Nephron progenitor cell (in vitro differentiated cells): ENCODE measurements around the gene POLRMT.
"Not testable (repeated sequence)": the region's sequence is repeated elsewhere in the genome, so short reads cannot be mapped to it uniquely, and the experiment has no call there.

Experiments
- DNase-seq: peaks from one replicate; pipeline ENCODE4 v3.0.0; 2021
- H3K27ac Mint-ChIP-seq: 2 replicates; pipeline ENCODE4 v1.8.0; 2021; ENCODE audit warnings: mild to moderate bottlenecking, moderate library complexity, mixed read lengths
- H3K27me3 Mint-ChIP-seq: 2 replicates; pipeline ENCODE4 v1.8.0; 2021; ENCODE audit warnings: mild to moderate bottlenecking, low read depth, mixed read lengths; ENCODE audit not compliant: poor library complexity
- H3K36me3 Mint-ChIP-seq: 2 replicates; pipeline ENCODE4 v1.8.0; 2021; ENCODE audit warnings: low read depth, mixed read lengths
- H3K4me1 Mint-ChIP-seq: 2 replicates; pipeline ENCODE4 v1.8.0; 2021; ENCODE audit warnings: mixed read lengths
- H3K4me3 Mint-ChIP-seq: 2 replicates; pipeline ENCODE4 v1.8.0; 2021; ENCODE audit warnings: mild to moderate bottlenecking, moderate library complexity, mixed read lengths
- H3K9me3 Mint-ChIP-seq: 2 replicates; pipeline ENCODE4 v1.8.0; 2021; ENCODE audit warnings: mild to moderate bottlenecking, moderate library complexity, mixed read lengths
- TF ChIP-seq, protein P1 (sequence below): fragments of 200-600 bp; sonication (generic); IDR thresholded peaks from 2 replicates; pipeline ENCODE4 v1.5.0; 2021; ENCODE audit warnings: antibody characterized with exemption

POLRMT gene

DNA sequence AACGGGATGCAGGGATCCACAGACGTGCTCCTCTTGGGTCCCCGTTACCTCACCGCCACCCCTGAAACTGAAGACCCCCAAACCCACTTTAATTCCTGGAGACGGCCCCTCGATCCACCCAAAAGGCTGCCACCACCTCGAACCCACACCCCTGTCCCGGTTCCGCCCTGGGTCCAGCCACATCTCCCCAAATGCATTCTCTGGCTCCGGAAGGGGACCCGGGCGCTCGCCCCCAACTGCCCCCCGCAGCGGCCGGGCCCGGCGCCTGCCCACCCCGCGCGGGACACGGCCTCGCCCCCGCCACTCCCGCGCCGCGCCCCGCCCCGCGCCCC lies 42.6 kb upstream of the POLRMT start:
- TF ChIP-seq, protein P1, sequence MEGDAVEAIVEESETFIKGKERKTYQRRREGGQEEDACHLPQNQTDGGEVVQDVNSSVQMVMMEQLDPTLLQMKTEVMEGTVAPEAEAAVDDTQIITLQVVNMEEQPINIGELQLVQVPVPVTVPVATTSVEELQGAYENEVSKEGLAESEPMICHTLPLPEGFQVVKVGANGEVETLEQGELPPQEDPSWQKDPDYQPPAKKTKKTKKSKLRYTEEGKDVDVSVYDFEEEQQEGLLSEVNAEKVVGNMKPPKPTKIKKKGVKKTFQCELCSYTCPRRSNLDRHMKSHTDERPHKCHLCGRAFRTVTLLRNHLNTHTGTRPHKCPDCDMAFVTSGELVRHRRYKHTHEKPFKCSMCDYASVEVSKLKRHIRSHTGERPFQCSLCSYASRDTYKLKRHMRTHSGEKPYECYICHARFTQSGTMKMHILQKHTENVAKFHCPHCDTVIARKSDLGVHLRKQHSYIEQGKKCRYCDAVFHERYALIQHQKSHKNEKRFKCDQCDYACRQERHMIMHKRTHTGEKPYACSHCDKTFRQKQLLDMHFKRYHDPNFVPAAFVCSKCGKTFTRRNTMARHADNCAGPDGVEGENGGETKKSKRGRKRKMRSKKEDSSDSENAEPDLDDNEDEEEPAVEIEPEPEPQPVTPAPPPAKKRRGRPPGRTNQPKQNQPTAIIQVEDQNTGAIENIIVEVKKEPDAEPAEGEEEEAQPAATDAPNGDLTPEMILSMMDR = no peak
- Mint-ChIP-seq H3K27ac (no peak overlapping the region), H3K27me3 (peaks cover 22% of the 10 kb centered on the region), H3K4me3 (peak overlapping the region; percentile 58), H3K9me3 (no peaks in the 10 kb centered on the region), H3K4me1 (peaks cover 20% of the 10 kb centered on the region), H3K36me3 (no peaks in the 10 kb centered on the region)
- DNase-seq = no peak

DNA sequence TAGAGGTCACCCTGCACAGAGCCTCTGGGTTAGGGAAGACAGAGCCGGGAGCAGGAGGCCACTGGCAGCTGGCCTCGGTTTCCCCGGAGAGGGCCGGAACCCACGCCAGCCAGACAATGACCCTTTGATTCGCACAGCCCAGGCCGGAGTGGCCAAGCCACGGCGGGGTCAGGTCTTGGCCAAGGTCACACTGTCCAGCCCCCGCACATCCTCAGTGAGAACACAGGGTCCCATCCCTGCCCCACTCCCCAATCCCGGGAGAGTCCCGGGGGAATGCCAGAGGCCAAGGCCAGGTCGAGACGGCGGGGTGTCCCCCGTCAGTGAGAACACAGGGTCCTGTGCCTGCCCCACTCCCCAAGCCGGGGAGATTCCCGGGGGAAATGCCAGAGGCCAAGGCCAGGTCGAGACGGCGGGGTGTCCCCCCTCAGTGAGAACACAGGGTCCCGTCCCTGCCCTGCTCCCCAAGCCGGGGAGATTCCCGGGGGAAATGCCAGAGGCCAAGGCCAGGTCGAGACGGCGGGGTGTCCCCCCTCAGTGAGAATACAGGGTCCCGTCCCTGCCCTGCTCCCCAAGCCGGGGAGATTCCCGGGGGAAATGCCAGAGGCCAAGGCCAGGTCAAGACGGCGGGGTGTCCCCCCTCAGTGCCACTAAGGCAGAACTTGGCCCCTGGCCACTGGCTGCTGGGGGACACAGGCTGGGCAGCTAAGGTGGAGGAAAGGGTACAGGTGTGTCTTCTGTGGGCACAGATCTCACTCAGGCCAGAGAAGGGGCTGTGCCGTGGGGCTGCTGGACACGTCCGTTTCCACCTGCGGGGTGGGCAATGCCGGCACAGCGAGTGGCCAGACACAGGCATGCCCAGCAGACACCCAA lies 41.2 kb upstream of the POLRMT start:
- H3K27ac Mint-ChIP-seq = no peak overlapping the region
- H3K4me3 Mint-ChIP-seq = peak overlapping the region; percentile 62
- peaks cover 22% of the 10 kb centered on the region for H3K27me3 Mint-ChIP-seq
- H3K4me1 Mint-ChIP-seq = peaks cover 20% of the 10 kb centered on the region
- TF ChIP-seq, protein P1 = no peak
- H3K36me3 Mint-ChIP-seq = no peaks in the 10 kb centered on the region
- no peaks in the 10 kb centered on the region for H3K9me3 Mint-ChIP-seq
- no peak for DNase-seq

DNA sequence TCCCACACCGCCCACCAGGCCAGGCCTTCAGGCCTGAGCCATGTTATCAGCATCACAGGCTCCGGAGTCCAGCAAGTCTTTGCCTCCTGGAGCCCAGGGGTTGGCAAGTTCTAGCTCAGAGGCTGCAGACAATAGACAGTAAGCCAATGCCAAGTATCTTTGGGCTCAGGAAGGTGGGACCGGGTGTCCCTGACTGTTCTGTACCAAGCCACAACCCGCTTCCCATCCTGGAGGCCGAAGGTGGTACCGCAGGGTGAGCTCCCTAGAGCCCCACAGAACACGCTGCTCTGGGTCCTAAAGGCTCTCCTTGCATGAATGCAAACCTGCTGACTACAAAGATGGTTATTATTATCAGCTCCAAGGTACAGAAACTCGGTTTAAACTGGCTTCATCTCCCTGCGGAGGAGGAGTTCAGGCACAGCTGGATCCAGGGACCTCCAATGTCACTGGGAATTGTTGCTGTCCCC lies 37.3 kb upstream of the POLRMT start:
- Mint-ChIP-seq H3K27ac (no peak overlapping the region), H3K4me3 (no peak overlapping the region), H3K9me3 (peaks cover 24% of the 10 kb centered on the region), H3K4me1 (peaks cover 15% of the 10 kb centered on the region), H3K36me3 (no peaks in the 10 kb centered on the region), H3K27me3 (peaks cover 13% of the 10 kb centered on the region)
- TF ChIP-seq, protein P1 = no peak
- no peak for DNase-seq

GRCh38 chr19:668675-669434 lies 35.5 kb upstream of the POLRMT start:
- not testable (repeated sequence) for H3K27me3 Mint-ChIP-seq, H3K27ac Mint-ChIP-seq, DNase-seq, H3K4me3 Mint-ChIP-seq, H3K36me3 Mint-ChIP-seq, H3K4me1 Mint-ChIP-seq
- peaks cover 24% of the 10 kb centered on the region for H3K9me3 Mint-ChIP-seq

- not testable (repeated sequence) for H3K4me3 Mint-ChIP-seq, H3K36me3 Mint-ChIP-seq, H3K4me1 Mint-ChIP-seq, H3K27ac Mint-ChIP-seq, H3K27me3 Mint-ChIP-seq, DNase-seq
- peaks cover 24% of the 10 kb centered on the region for H3K9me3 Mint-ChIP-seq
Measured at GRCh38 chr19:666985-667573, 33.7 kb upstream of the POLRMT start.

- Mint-ChIP-seq H3K9me3 (peaks cover 24% of the 10 kb centered on the region), H3K27me3 (peaks cover 4% of the 10 kb centered on the region), H3K4me3 (peak overlapping the region; percentile 56), H3K27ac (no peak overlapping the region), H3K36me3 (no peaks in the 10 kb centered on the region), H3K4me1 (peaks cover 18% of the 10 kb centered on the region)
- TF ChIP-seq, protein P1 = peak; percentile 90
- peak; percentile 97 for DNase-seq
Measured at GRCh38 chr19:664913-665443, 31.6 kb upstream of the POLRMT start.
